B cell (primary cell): ENCODE data around the gene USB1. TPM values are rescaled to one million over a fixed set of nuclear protein-coding genes. Genes with fewer than 3 reads are reported as not detected.

ENCODE experiments used
- ATAC-seq: fragments of 200-7000 bp; cut with Tn5 transposase; one replicate; pipeline ENCODE4 v1.10.0; 2021; ENCODE audit warnings: low read depth, mild to moderate bottlenecking, moderate number of reproducible peaks, moderate library complexity
- CTCF ChIA-PET: fragments of 350-600 bp; sonication (Branson Sonifier 250); formaldehyde crosslinking; loops from one replicate; lab custom pipeline; 2021; ENCODE audit warnings: antibody characterized with exemption, inconsistent platforms; lab: Charles Lee
- POLR2A ChIA-PET: fragments of 350-600 bp; sonication (Branson Sonifier 250); formaldehyde crosslinking; loops from one replicate; lab custom pipeline; 2021; ENCODE audit warnings: antibody characterized with exemption; lab: Charles Lee
- DNase-seq: peaks from one replicate; pipeline ENCODE4 v3.0.0; 2013
- H2AFZ ChIP-seq: 2 replicates; pipeline ENCODE4 v1.6.1; 2012; ENCODE audit warnings: mild to moderate bottlenecking, low read depth, low read length; ENCODE audit not compliant: insufficient read depth, poor library complexity, severe bottlenecking
- H3K27ac ChIP-seq, 2 donors: 1 replicate in 1 of 2; 2 replicates in 1 of 2; pipeline ENCODE4 v1.5.1; 2012 to 2013; ENCODE audit warnings: low read length in 2 of 2, mild to moderate bottlenecking in 2 of 2, moderate library complexity in 1 of 2
- H3K27me3 ChIP-seq, 4 experiments: fragments of 200-600 bp in 1 of 4; sonication (generic) in 1 of 4; replicated peaks in 1 of 4; 1 replicate in 2 of 4; 2 replicates in 2 of 4; pipeline versions ENCODE4 v1.6.1 to v1.7.0; 2013 to 2016; ENCODE audit warnings: low read length in 3 of 4, mild to moderate bottlenecking in 2 of 4, mixed read lengths in 1 of 4, moderate library complexity in 1 of 4; ENCODE audit not compliant: insufficient read depth in 4 of 4, control insufficient read depth in 3 of 4; ENCODE audit errors: control extremely low read depth in 1 of 4
- H3K36me3 ChIP-seq, 2 experiments: replicated peaks in 1 of 2; 1 replicate in 1 of 2; 2 replicates in 1 of 2; pipeline versions ENCODE4 v1.6.1 to v1.7.1; 2013; ENCODE audit warnings: low read length in 1 of 2; ENCODE audit not compliant: insufficient read depth in 2 of 2, control insufficient read depth in 1 of 2; ENCODE audit errors: control extremely low read depth in 1 of 2, extremely low read depth in 1 of 2
- H3K4me1 ChIP-seq, 2 donors: fragments of 200-600 bp in 1 of 2; sonication (generic) in 1 of 2; 1 replicate in 1 of 2; 2 replicates in 1 of 2; pipeline versions ENCODE4 v1.5.1 to v1.6.1; 2013 to 2017; ENCODE audit warnings: low read length in 2 of 2; ENCODE audit not compliant: control insufficient read depth in 2 of 2, insufficient read depth in 2 of 2
- H3K4me2 ChIP-seq: replicated peaks from 2 replicates; pipeline ENCODE3; 2012; ENCODE audit warnings: mild to moderate bottlenecking, low read depth, low read length; ENCODE audit not compliant: poor library complexity, severe bottlenecking
- H3K4me3 ChIP-seq, 5 experiments: fragments of 200-600 bp in 1 of 5; sonication (generic) in 1 of 5; 1 replicate in 3 of 5; 2 replicates in 2 of 5; pipeline versions ENCODE4 v1.5.1 to v1.7.0; 2011 to 2016; ENCODE audit warnings: low read length in 4 of 5, mild to moderate bottlenecking in 4 of 5, low read depth in 2 of 5, control low read depth in 1 of 5, moderate library complexity in 1 of 5; ENCODE audit not compliant: insufficient read depth in 1 of 5; ENCODE audit errors: control extremely low read depth in 1 of 5, extremely low read depth in 1 of 5
- H3K79me2 ChIP-seq: fragments of 200-600 bp; sonication (generic); one replicate; pipeline ENCODE4 v1.6.0; 2016; ENCODE audit warnings: low read length; ENCODE audit not compliant: control insufficient read depth, insufficient read depth
- H3K9ac ChIP-seq: fragments of 200-600 bp; sonication (generic); 2 replicates; pipeline ENCODE4 v1.6.1; 2017; ENCODE audit warnings: mild to moderate bottlenecking, low read length, moderate library complexity
- H3K9me3 ChIP-seq, 3 donors: one replicate each; pipeline versions ENCODE4 v1.6.1 to v1.7.1; 2013; ENCODE audit warnings: low read length in 2 of 3; ENCODE audit not compliant: control insufficient read depth in 2 of 3, insufficient read depth in 1 of 3; ENCODE audit errors: control extremely low read depth in 1 of 3
- H4K20me1 ChIP-seq: 2 replicates; pipeline ENCODE4 v1.6.0; 2012; ENCODE audit warnings: mild to moderate bottlenecking, low read length; ENCODE audit not compliant: insufficient read depth, control insufficient read depth, poor library complexity, severe bottlenecking
- H3K27ac Mint-ChIP-seq: one replicate; pipeline ENCODE4 v1.8.0; 2021; ENCODE audit warnings: mixed read lengths
- H3K27me3 Mint-ChIP-seq: one replicate; pipeline ENCODE4 v1.8.0; 2021; ENCODE audit warnings: mixed read lengths
- H3K4me1 Mint-ChIP-seq: one replicate; pipeline ENCODE4 v1.8.0; 2021; ENCODE audit warnings: mixed read lengths
- H3K4me3 Mint-ChIP-seq: one replicate; pipeline ENCODE4 v1.8.0; 2021; ENCODE audit warnings: mixed read lengths
- H3K9me3 Mint-ChIP-seq: one replicate; pipeline ENCODE4 v1.8.0; 2022; ENCODE audit warnings: mixed read lengths; ENCODE audit not compliant: insufficient read depth
- EZH2 ChIP-seq: IDR thresholded peaks from 2 replicates; pipeline ENCODE4 v1.6.1; 2012; ENCODE audit warnings: borderline replicate concordance, low read depth, mild to moderate bottlenecking, moderate library complexity, low read length; ENCODE audit not compliant: insufficient read depth, poor library complexity, severe bottlenecking
- WGBS: methylation state at CpG from one replicate; pipeline ENCODE4 v1.1.5; 2013; ENCODE audit warnings: missing lambda C conversion rate; ENCODE audit not compliant: insufficient coverage; 5-methylcytosine and 5-hydroxymethylcytosine counted together
- intact Hi-C: fragments of 100-400 bp; cut with micrococcal nuclease; formaldehyde crosslinking; loops from one replicate; pipeline ENCODE4 v1.10.0; 2022
- polyA plus RNA-seq: library from polyadenylated mRNA; depleted of rRNA; stranded (reverse); fragments of >200 nt; gene quantifications from 2 replicates; pipeline ENCODE4 v1.2.3, GENCODE V29; 2012
- total RNA-seq, 2 donors: library from RNA; stranded (reverse); fragments of 120-200 nt in 1 of 2; gene quantifications; 1 replicate in 1 of 2; 2 replicates in 1 of 2; pipeline versions ENCODE4 v1.2.3 to v1.2.4, GENCODE V29; 2013 to 2022
- TF ChIP-seq, protein P1 (sequence below): fragments of 200-600 bp; IDR thresholded peaks from one replicate; pipeline ENCODE4 v1.8.0; 2022; ENCODE audit warnings: antibody characterized with exemption, mild to moderate bottlenecking

USB1 gene
- total and polyA plus RNA-seq, 2 donors (not counting 1 experiment from before 2014, with no cell fraction given): 32.8 to 37.0 TPM

GRCh38 chr16:58039829-58040495, 38.8 kb downstream of the USB1 start:
- Histone ChIP-seq H3K27me3 (no peaks in the 10 kb centered on the region), H3K9me3 (peaks cover 0 to 5% (median 0%) of the 10 kb centered on the region in 3 donors), H3K79me2 (no peaks in the 10 kb centered on the region), H3K4me3 (no peak overlapping the region), H3K4me2 (no peak overlapping the region), H2AFZ (no peak overlapping the region), H3K9ac (no peak overlapping the region), H3K27ac (no peak overlapping the region), H3K36me3 (no peaks in the 10 kb centered on the region), H4K20me1 (no peaks in the 10 kb centered on the region), H3K4me1 (no peaks in the 10 kb centered on the region)
- no peak overlapping the region for H3K27ac Mint-ChIP-seq
- intact Hi-C loops: no loop called here
- ChIA-PET POLR2A (no interaction called here), CTCF (interaction anchor here (1.1 kb wide), 1 partner anchor 58 kb away, joined by 3 read pairs; no protein-coding TSS in a partner anchor)
- no peak overlapping the region for H3K4me3 Mint-ChIP-seq
- DNase-seq: no peak
- TF ChIP-seq, protein P1, sequence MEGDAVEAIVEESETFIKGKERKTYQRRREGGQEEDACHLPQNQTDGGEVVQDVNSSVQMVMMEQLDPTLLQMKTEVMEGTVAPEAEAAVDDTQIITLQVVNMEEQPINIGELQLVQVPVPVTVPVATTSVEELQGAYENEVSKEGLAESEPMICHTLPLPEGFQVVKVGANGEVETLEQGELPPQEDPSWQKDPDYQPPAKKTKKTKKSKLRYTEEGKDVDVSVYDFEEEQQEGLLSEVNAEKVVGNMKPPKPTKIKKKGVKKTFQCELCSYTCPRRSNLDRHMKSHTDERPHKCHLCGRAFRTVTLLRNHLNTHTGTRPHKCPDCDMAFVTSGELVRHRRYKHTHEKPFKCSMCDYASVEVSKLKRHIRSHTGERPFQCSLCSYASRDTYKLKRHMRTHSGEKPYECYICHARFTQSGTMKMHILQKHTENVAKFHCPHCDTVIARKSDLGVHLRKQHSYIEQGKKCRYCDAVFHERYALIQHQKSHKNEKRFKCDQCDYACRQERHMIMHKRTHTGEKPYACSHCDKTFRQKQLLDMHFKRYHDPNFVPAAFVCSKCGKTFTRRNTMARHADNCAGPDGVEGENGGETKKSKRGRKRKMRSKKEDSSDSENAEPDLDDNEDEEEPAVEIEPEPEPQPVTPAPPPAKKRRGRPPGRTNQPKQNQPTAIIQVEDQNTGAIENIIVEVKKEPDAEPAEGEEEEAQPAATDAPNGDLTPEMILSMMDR: no peak
- TF ChIP-seq EZH2: no peak
- no peaks in the 10 kb centered on the region for H3K27me3 Mint-ChIP-seq
- H3K9me3 Mint-ChIP-seq: peaks cover 3% of the 10 kb centered on the region
- no peak for ATAC-seq
- WGBS: 96% methylated on average over 23 of the region's 26 CpGs
- no peaks in the 10 kb centered on the region for H3K4me1 Mint-ChIP-seq

DNA sequence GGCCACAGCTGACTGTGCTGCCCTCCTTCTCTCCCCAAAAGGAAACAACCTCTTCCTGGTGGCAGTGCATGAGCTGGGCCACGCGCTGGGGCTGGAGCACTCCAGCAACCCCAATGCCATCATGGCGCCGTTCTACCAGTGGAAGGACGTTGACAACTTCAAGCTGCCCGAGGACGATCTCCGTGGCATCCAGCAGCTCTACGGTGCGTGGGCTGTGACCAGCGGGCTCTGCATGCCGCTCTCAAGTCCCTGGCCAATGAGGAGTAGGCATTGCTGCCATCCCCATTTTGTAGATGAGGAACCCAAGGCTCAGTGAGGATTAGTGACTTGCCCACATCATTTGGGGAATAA, 39.3 kb downstream of the USB1 start:
- Histone ChIP-seq H3K4me2 (no peak overlapping the region), H2AFZ (no peak overlapping the region), H3K4me1 (no peaks in the 10 kb centered on the region), H4K20me1 (no peaks in the 10 kb centered on the region), H3K9me3 (peaks cover 0 to 5% (median 0%) of the 10 kb centered on the region in 3 donors), H3K27me3 (no peaks in the 10 kb centered on the region), H3K4me3 (no peak overlapping the region), H3K27ac (no peak overlapping the region), H3K36me3 (no peaks in the 10 kb centered on the region), H3K9ac (no peak overlapping the region), H3K79me2 (no peaks in the 10 kb centered on the region)
- no peaks in the 10 kb centered on the region for H3K4me1 Mint-ChIP-seq
- intact Hi-C loops: no loop called here
- H3K9me3 Mint-ChIP-seq: peaks cover 3% of the 10 kb centered on the region
- POLR2A ChIA-PET: no interaction called here
- no peak overlapping the region for H3K27ac Mint-ChIP-seq
- CTCF ChIA-PET: interaction anchor here (1.1 kb wide), 1 partner anchor 57 kb away, joined by 3 read pairs; no protein-coding TSS in a partner anchor
- ATAC-seq (no peak), DNase-seq (no peak)
- TF ChIP-seq, protein P1: no peak
- no peak for TF ChIP-seq EZH2
- no peaks in the 10 kb centered on the region for H3K27me3 Mint-ChIP-seq
- H3K4me3 Mint-ChIP-seq: no peak overlapping the region
- 97% methylated on average over 12 of the region's 12 CpGs for WGBS
